Activated naive CD4-positive, alpha-beta T cell treated with anti-CD3 and anti-CD28 coated beads, Interleukin-2, amount 10 ng/mL, durations not matched to agents 7 days and 5 days (primary cell): ENCODE data around the gene RTL10.
A peak's percentile ranks its signal among the peaks of the same experiment; 100 is the strongest.

ENCODE experiments used
- CTCF ChIA-PET: fragments of 350-600 bp; sonication (Branson Sonifier 250); formaldehyde crosslinking; loops from one replicate; lab custom pipeline; 2021; ENCODE audit warnings: antibody characterized with exemption; lab: Charles Lee
- DNase-seq: peaks from one replicate; pipeline ENCODE4 v3.0.0-alpha.2; 2020
- H3K27ac Mint-ChIP-seq: one replicate; pipeline ENCODE4 v1.8.0; 2021; ENCODE audit warnings: mild to moderate bottlenecking, moderate library complexity, mixed read lengths
- H3K27me3 Mint-ChIP-seq: one replicate; pipeline ENCODE4 v1.8.0; 2021; ENCODE audit warnings: mild to moderate bottlenecking, mixed read lengths
- H3K36me3 Mint-ChIP-seq: one replicate; pipeline ENCODE4 v1.8.0; 2021; ENCODE audit warnings: mixed read lengths
- H3K4me1 Mint-ChIP-seq: one replicate; pipeline ENCODE4 v1.8.0; 2021; ENCODE audit warnings: mixed read lengths
- H3K4me3 Mint-ChIP-seq: one replicate; pipeline ENCODE4 v1.8.0; 2021; ENCODE audit warnings: mild to moderate bottlenecking, moderate library complexity, mixed read lengths
- H3K9me3 Mint-ChIP-seq: one replicate; pipeline ENCODE4 v1.8.0; 2021; ENCODE audit warnings: mixed read lengths

RTL10 gene

GRCh38 chr22:19818324-19819207 is 36.1 kb downstream of the RTL10 start:
- H3K9me3 Mint-ChIP-seq: no peaks in the 10 kb centered on the region
- H3K27ac Mint-ChIP-seq: no peak overlapping the region
- no peak for DNase-seq
- H3K27me3 Mint-ChIP-seq: no peaks in the 10 kb centered on the region
- H3K36me3 Mint-ChIP-seq: no peaks in the 10 kb centered on the region
- H3K4me1 Mint-ChIP-seq: no peaks in the 10 kb centered on the region
- no peak overlapping the region for H3K4me3 Mint-ChIP-seq
- CTCF ChIA-PET: interaction anchor here (0.8 kb wide), 1 partner anchor 91 kb away, joined by 3 read pairs; no protein-coding TSS in a partner anchor

- Mint-ChIP-seq H3K36me3 (no peaks in the 10 kb centered on the region), H3K4me3 (no peak overlapping the region), H3K4me1 (no peaks in the 10 kb centered on the region), H3K27me3 (no peaks in the 10 kb centered on the region), H3K27ac (no peak overlapping the region), H3K9me3 (no peaks in the 10 kb centered on the region)
- CTCF ChIA-PET: no interaction called here
- no peak for DNase-seq
Measured at GRCh38 chr22:19816372-19817119, 38.1 kb downstream of the RTL10 start.

GRCh38 chr22:19815823-19816290 is 38.8 kb downstream of the RTL10 start:
- peaks cover 6% of the 10 kb centered on the region for H3K4me1 Mint-ChIP-seq
- H3K27me3 Mint-ChIP-seq: no peaks in the 10 kb centered on the region
- H3K4me3 Mint-ChIP-seq: no peak overlapping the region
- CTCF ChIA-PET: no interaction called here
- no peak for DNase-seq
- H3K27ac Mint-ChIP-seq: no peak overlapping the region
- H3K36me3 Mint-ChIP-seq: no peaks in the 10 kb centered on the region
- H3K9me3 Mint-ChIP-seq: no peaks in the 10 kb centered on the region

- no peaks in the 10 kb centered on the region for H3K9me3 Mint-ChIP-seq
- CTCF ChIA-PET: no interaction called here
- H3K27me3 Mint-ChIP-seq: no peaks in the 10 kb centered on the region
- no peaks in the 10 kb centered on the region for H3K36me3 Mint-ChIP-seq
- H3K27ac Mint-ChIP-seq: no peak overlapping the region
- no peak overlapping the region for H3K4me3 Mint-ChIP-seq
- no peak for DNase-seq
- H3K4me1 Mint-ChIP-seq: peaks cover 12% of the 10 kb centered on the region
Measured at GRCh38 chr22:19815093-19815822, 39.4 kb downstream of the RTL10 start.

GRCh38 chr22:19814428-19814827 is 40.2 kb downstream of the RTL10 start:
- CTCF ChIA-PET: no interaction called here
- Mint-ChIP-seq H3K36me3 (no peaks in the 10 kb centered on the region), H3K27ac (no peak overlapping the region), H3K4me3 (no peak overlapping the region), H3K4me1 (peaks cover 17% of the 10 kb centered on the region), H3K9me3 (no peaks in the 10 kb centered on the region), H3K27me3 (no peaks in the 10 kb centered on the region)
- no peak for DNase-seq

GRCh38 chr22:19812910-19813309 is 41.8 kb downstream of the RTL10 start:
- H3K27me3 Mint-ChIP-seq: no peaks in the 10 kb centered on the region
- H3K36me3 Mint-ChIP-seq: no peaks in the 10 kb centered on the region
- CTCF ChIA-PET: no interaction called here
- no peak overlapping the region for H3K4me3 Mint-ChIP-seq
- no peak overlapping the region for H3K27ac Mint-ChIP-seq
- DNase-seq: no peak
- H3K9me3 Mint-ChIP-seq: no peaks in the 10 kb centered on the region
- peaks cover 18% of the 10 kb centered on the region for H3K4me1 Mint-ChIP-seq

GRCh38 chr22:19811811-19812771 is 42.6 kb downstream of the RTL10 start:
- no peak for DNase-seq
- no peak overlapping the region for H3K4me3 Mint-ChIP-seq
- H3K27me3 Mint-ChIP-seq: no peaks in the 10 kb centered on the region
- H3K27ac Mint-ChIP-seq: peak overlapping the region; percentile 37
- H3K36me3 Mint-ChIP-seq: no peaks in the 10 kb centered on the region
- no peaks in the 10 kb centered on the region for H3K9me3 Mint-ChIP-seq
- H3K4me1 Mint-ChIP-seq: peaks cover 18% of the 10 kb centered on the region
- CTCF ChIA-PET: no interaction called here

- DNase-seq: no peak
- CTCF ChIA-PET: no interaction called here
- Mint-ChIP-seq H3K27me3 (no peaks in the 10 kb centered on the region), H3K36me3 (no peaks in the 10 kb centered on the region), H3K4me1 (peaks cover 18% of the 10 kb centered on the region), H3K9me3 (no peaks in the 10 kb centered on the region), H3K4me3 (no peak overlapping the region), H3K27ac (no peak overlapping the region)
Measured at GRCh38 chr22:19811211-19811621, 43.5 kb downstream of the RTL10 start.

GRCh38 chr22:19810381-19811201 is 44.1 kb downstream of the RTL10 start:
- H3K9me3 Mint-ChIP-seq: no peaks in the 10 kb centered on the region
- no peaks in the 10 kb centered on the region for H3K36me3 Mint-ChIP-seq
- CTCF ChIA-PET: no interaction called here
- no peak overlapping the region for H3K4me3 Mint-ChIP-seq
- peak; percentile 51 for DNase-seq
- H3K27me3 Mint-ChIP-seq: no peaks in the 10 kb centered on the region
- no peak overlapping the region for H3K27ac Mint-ChIP-seq
- H3K4me1 Mint-ChIP-seq: peaks cover 18% of the 10 kb centered on the region

- no peaks in the 10 kb centered on the region for H3K9me3 Mint-ChIP-seq
- H3K27me3 Mint-ChIP-seq: no peaks in the 10 kb centered on the region
- DNase-seq: no peak
- no peaks in the 10 kb centered on the region for H3K36me3 Mint-ChIP-seq
- peaks cover 18% of the 10 kb centered on the region for H3K4me1 Mint-ChIP-seq
- CTCF ChIA-PET: no interaction called here
- H3K27ac Mint-ChIP-seq: peak overlapping the region; percentile 45
- H3K4me3 Mint-ChIP-seq: no peak overlapping the region
Measured at GRCh38 chr22:19809741-19810140, 44.9 kb downstream of the RTL10 start.

GRCh38 chr22:19808873-19809478 is 45.7 kb downstream of the RTL10 start:
- Mint-ChIP-seq H3K36me3 (no peaks in the 10 kb centered on the region), H3K4me3 (no peak overlapping the region), H3K27ac (no peak overlapping the region), H3K27me3 (no peaks in the 10 kb centered on the region), H3K9me3 (no peaks in the 10 kb centered on the region), H3K4me1 (peaks cover 18% of the 10 kb centered on the region)
- DNase-seq: no peak
- CTCF ChIA-PET: no interaction called here
